ENCODE measurements around the gene SURF2. TPM values are rescaled to one million over a fixed set of nuclear protein-coding genes. Genes with fewer than 3 reads are reported as not detected.

Gene SURF2
- total RNA-seq, 1 donor, result 12.5 TPM

GRCh38 chr9:133339641-133340040 lies 16.7 kb upstream of the SURF2 start:
- TF ChIP-seq, protein P1, sequence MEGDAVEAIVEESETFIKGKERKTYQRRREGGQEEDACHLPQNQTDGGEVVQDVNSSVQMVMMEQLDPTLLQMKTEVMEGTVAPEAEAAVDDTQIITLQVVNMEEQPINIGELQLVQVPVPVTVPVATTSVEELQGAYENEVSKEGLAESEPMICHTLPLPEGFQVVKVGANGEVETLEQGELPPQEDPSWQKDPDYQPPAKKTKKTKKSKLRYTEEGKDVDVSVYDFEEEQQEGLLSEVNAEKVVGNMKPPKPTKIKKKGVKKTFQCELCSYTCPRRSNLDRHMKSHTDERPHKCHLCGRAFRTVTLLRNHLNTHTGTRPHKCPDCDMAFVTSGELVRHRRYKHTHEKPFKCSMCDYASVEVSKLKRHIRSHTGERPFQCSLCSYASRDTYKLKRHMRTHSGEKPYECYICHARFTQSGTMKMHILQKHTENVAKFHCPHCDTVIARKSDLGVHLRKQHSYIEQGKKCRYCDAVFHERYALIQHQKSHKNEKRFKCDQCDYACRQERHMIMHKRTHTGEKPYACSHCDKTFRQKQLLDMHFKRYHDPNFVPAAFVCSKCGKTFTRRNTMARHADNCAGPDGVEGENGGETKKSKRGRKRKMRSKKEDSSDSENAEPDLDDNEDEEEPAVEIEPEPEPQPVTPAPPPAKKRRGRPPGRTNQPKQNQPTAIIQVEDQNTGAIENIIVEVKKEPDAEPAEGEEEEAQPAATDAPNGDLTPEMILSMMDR (IDR thresholded peaks at IDR 0.05; ENCODE audit: insufficient read depth, low read length), result no peak
- no peak for DNase-seq (ENCODE audit: low read depth)
- H3K4me3 ChIP-seq (ENCODE audit: low read depth, low read length), result no peak overlapping the region

DNA sequence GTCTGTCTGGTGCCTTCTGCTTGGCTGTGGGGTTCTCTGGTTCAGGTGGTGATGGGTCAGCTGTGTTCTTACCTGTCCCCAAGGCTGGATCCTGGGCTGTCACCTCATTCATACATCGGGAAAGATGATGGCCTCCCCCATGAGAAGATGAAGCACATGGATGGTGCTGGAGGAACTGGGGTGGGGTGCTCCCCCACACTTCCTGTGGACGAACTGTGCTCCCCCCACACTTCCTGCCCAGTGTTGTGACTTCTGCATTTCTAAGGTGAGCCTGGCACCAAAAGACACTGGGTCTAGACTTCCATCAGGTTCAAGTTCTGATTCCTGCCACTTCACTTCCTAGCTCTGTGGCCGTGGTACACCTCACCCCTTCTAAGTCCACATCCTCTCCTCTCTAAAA lies 16.1 kb upstream of the SURF2 start:
- no peak overlapping the region for H3K4me3 ChIP-seq (ENCODE audit: low read depth, low read length)
- no peak for DNase-seq (ENCODE audit: low read depth)
- TF ChIP-seq, protein P1 (IDR thresholded peaks at IDR 0.05; ENCODE audit: insufficient read depth, low read length), result no peak

GRCh38 chr9:133340916-133341315 lies 15.4 kb upstream of the SURF2 start:
- no peak overlapping the region for H3K4me3 ChIP-seq (ENCODE audit: low read depth, low read length)
- TF ChIP-seq, protein P1 (IDR thresholded peaks at IDR 0.05; ENCODE audit: insufficient read depth, low read length), result no peak
- no peak for DNase-seq (ENCODE audit: low read depth)

GRCh38 chr9:133341369-133342068 lies 14.8 kb upstream of the SURF2 start:
- no peak overlapping the region for H3K4me3 ChIP-seq (ENCODE audit: low read depth, low read length)
- TF ChIP-seq, protein P1 (IDR thresholded peaks at IDR 0.05; ENCODE audit: insufficient read depth, low read length), result no peak
- DNase-seq (ENCODE audit: low read depth), result no peak

DNA sequence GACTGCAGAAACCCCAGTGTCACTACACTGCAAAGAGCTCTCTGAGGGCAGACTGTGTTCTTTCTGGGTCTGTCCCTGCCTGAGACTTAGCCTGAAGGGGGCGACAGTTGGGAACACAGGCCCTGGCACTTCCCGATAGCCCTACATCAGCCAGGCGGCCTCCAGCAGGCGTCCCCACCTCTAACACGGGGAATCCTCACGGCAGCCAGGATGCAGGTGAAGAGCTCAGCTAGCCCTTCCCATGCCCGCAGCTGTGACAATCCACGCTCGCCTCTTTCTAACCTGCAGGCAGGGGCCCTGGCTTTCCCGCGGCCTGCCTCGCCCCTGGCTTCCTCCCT lies 14.3 kb upstream of the SURF2 start:
- no peak for DNase-seq (ENCODE audit: low read depth)
- H3K4me3 ChIP-seq (ENCODE audit: low read depth, low read length), result no peak overlapping the region
- TF ChIP-seq, protein P1 (IDR thresholded peaks at IDR 0.05; ENCODE audit: insufficient read depth, low read length), result peak; percentile 8

DNA sequence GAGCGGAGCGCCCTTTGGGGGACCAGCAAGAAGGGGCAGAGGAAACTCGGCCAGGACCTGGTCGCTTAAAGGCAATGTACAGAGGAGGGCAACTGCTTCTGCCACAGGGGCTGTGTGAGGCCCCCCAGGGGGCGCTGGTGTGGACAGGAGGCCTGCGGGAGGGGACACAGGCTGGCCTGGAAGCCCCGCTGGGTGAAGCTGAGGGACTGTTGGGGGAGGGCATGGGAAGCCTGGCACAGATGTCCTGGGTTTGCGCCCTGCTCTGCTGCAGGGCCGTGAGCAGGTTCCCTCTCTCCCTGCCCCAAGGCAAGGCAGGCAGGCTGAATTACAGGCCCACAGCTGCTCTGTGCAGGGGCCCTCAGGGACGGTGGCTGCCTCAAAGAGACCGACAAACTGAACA lies 13.8 kb upstream of the SURF2 start:
- H3K4me3 ChIP-seq (ENCODE audit: low read depth, low read length), result no peak overlapping the region
- TF ChIP-seq, protein P1 (IDR thresholded peaks at IDR 0.05; ENCODE audit: insufficient read depth, low read length), result no peak
- DNase-seq (ENCODE audit: low read depth), result no peak

GRCh38 chr9:133344071-133344470 lies 12.3 kb upstream of the SURF2 start:
- H3K4me3 ChIP-seq (ENCODE audit: low read depth, low read length), result no peak overlapping the region
- DNase-seq (ENCODE audit: low read depth), result no peak
- TF ChIP-seq, protein P1 (IDR thresholded peaks at IDR 0.05; ENCODE audit: insufficient read depth, low read length), result no peak
